CD4-positive, alpha-beta T cell (primary cell): ENCODE measurements around the gene SH3RF1. TPM values are rescaled to one million over a fixed set of nuclear protein-coding genes. Genes with fewer than 3 reads are reported as not detected.

Experiments used
- ATAC-seq: fragments of 200-7000 bp; cut with Tn5 transposase; one replicate; pipeline ENCODE4 v1.10.0; 2022; ENCODE audit warnings: mild to moderate bottlenecking; ENCODE audit not compliant: poor library complexity
- CTCF ChIA-PET: fragments of 350-600 bp; sonication (Branson Sonifier 250); formaldehyde crosslinking; loops from one replicate; lab custom pipeline; 2021; ENCODE audit warnings: antibody characterized with exemption, inconsistent platforms; lab: Charles Lee
- POLR2A ChIA-PET: fragments of 350-600 bp; sonication (Branson Sonifier 250); formaldehyde crosslinking; loops from one replicate; lab custom pipeline; 2021; ENCODE audit warnings: antibody characterized with exemption, inconsistent platforms; lab: Charles Lee
- DNase-seq, 14 experiments: peaks; one replicate each; pipeline ENCODE4 v3.0.0-alpha.2; 2013 to 2020; ENCODE audit warnings: mixed read lengths in 2 of 14
- H3K27ac ChIP-seq, 2 donors: one replicate each; pipeline versions ENCODE4 v1.5.1 to v1.7.0; 2013; ENCODE audit warnings: low read length in 2 of 2, low read depth in 1 of 2, mild to moderate bottlenecking in 1 of 2
- H3K27me3 ChIP-seq, 2 experiments: 1 replicate in 1 of 2; 2 replicates in 1 of 2; pipeline versions ENCODE4 v1.6.1 to v1.7.0; 2013; ENCODE audit warnings: low read length in 2 of 2, control low read depth in 1 of 2, mild to moderate bottlenecking in 1 of 2, moderate library complexity in 1 of 2; ENCODE audit not compliant: insufficient read depth in 2 of 2, control insufficient read depth in 1 of 2
- H3K36me3 ChIP-seq: one replicate; pipeline ENCODE4 v1.6.1; 2013; ENCODE audit warnings: low read length, control low read depth; ENCODE audit not compliant: insufficient read depth
- H3K4me1 ChIP-seq: one replicate; pipeline ENCODE4 v1.6.1; 2013; ENCODE audit warnings: low read length, control low read depth; ENCODE audit not compliant: insufficient read depth
- H3K4me3 ChIP-seq: one replicate; pipeline ENCODE4 v1.5.1; 2013; ENCODE audit warnings: mild to moderate bottlenecking, low read length, moderate library complexity
- H3K9me3 ChIP-seq, 2 experiments: 1 replicate in 1 of 2; 2 replicates in 1 of 2; pipeline versions ENCODE4 v1.6.1 to v1.7.0; 2013; ENCODE audit warnings: low read length in 2 of 2, mild to moderate bottlenecking in 2 of 2, control low read depth in 1 of 2, moderate library complexity in 1 of 2; ENCODE audit not compliant: control insufficient read depth in 1 of 2, insufficient read depth in 1 of 2
- H3K27ac Mint-ChIP-seq: one replicate; pipeline ENCODE4 v1.8.0; 2020; ENCODE audit warnings: mixed read lengths
- H3K27me3 Mint-ChIP-seq: one replicate; pipeline ENCODE4 v1.8.0; 2021; ENCODE audit warnings: mixed read lengths
- H3K36me3 Mint-ChIP-seq: one replicate; pipeline ENCODE4 v1.8.0; 2021; ENCODE audit warnings: low read depth, mixed read lengths
- H3K4me1 Mint-ChIP-seq: one replicate; pipeline ENCODE4 v1.8.0; 2021; ENCODE audit warnings: low read depth, mixed read lengths
- H3K4me3 Mint-ChIP-seq: one replicate; pipeline ENCODE4 v1.8.0; 2020; ENCODE audit warnings: mild to moderate bottlenecking, mixed read lengths
- H3K9me3 Mint-ChIP-seq: one replicate; pipeline ENCODE4 v1.8.0; 2020; ENCODE audit warnings: mixed read lengths
- CTCF ChIP-seq: fragments of 200-600 bp; IDR thresholded peaks from one replicate; pipeline ENCODE4 v1.8.0; 2022; ENCODE audit warnings: antibody characterized with exemption, mild to moderate bottlenecking
- intact Hi-C, 2 experiments: fragments of 100-400 bp; cut with DNase I in 1 of 2; cut with micrococcal nuclease in 1 of 2; formaldehyde crosslinking; loops; one replicate each; pipeline versions ENCODE4 v1.15.1 to v1.9.0; 2023 to 2025; cut with DNase I, micrococcal nuclease
- total RNA-seq, 174 experiments: library from RNA in 2 of 174; stranded (reverse) in 2 of 174; gene quantifications; one replicate each; pipeline ENCODE4 v1.2.3 and lab custom pipeline; 2021 to 2026

Gene SH3RF1
- total RNA-seq, 2 experiments from 2014 or later, result 0.25 TPM; not detected in 1

DNA sequence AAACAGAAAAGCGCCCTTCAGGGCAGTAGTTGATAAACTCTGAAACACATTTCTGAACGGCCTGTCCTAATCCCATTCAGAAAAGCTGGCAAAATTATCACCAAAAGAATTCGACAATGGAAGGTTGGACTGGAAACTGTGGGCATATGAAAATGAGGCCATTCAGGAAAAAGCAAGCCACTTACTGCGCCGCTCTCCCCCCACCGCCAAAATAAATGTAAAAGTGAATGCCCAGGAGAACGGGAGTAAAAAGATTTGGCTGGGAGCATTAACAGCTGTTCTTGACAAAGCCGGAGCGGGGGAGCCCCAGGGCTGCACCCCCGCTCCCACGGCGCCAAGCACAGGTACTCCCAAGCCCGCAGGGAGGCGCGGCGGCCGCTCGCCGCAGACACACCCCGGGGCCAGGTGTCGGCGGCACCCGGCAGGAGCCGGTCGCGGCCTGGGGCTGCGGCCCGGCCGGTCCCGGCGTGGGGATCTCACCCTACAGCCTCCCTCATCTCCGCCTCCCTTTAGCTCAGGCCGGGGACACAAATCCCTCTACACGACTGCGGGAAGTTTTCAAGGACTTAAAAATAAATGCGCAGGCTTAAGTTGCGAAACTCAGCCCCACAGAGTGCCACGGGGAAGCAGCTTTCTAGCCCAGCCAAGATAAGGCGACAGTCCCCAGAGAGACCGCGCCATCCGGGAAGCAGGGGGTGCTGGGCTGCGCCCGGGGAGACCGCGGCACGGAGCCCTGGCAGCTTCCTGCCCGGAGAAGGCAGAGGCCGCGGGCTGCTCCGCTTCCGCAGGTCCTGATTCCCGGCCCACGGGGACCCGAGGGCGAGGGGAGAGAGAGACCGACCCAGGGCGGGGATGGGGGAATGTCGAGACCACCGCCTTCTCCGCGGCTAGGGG is 593 bp downstream of the SH3RF1 start:
- peaks cover 15% of the 10 kb centered on the region for H3K4me1 ChIP-seq
- no peaks in the 10 kb centered on the region for H3K36me3 ChIP-seq
- Mint-ChIP-seq H3K4me1 (peaks cover 4% of the 10 kb centered on the region), H3K4me3 (peak overlapping the region; percentile 68), H3K27ac (no peak overlapping the region), H3K9me3 (no peaks in the 10 kb centered on the region), H3K36me3 (no peaks in the 10 kb centered on the region), H3K27me3 (peaks cover 62% of the 10 kb centered on the region)
- ChIA-PET CTCF (no interaction called here), POLR2A (no interaction called here)
- DNase-seq (peak in 2 of 14 experiments; percentile 16 to 20), ATAC-seq (no peak)
- no peak for TF ChIP-seq CTCF
- peaks cover 39 to 44% of the 10 kb centered on the region in 2 experiments for H3K27me3 ChIP-seq
- no peak overlapping the region for H3K27ac ChIP-seq
- intact Hi-C loops, result no loop called here
- peaks cover 0 to 7% of the 10 kb centered on the region in 2 experiments for H3K9me3 ChIP-seq
- peak overlapping the region; percentile 43 for H3K4me3 ChIP-seq

- no peak overlapping the region for H3K27ac ChIP-seq
- no peak for DNase-seq
Measured at GRCh38 chr4:169268951-169269760, 1.6 kb downstream of the SH3RF1 start.

More at GRCh38 chr4:169268951-169269760, 1.6 kb downstream of the SH3RF1 start:
- Mint-ChIP-seq H3K27me3 (peaks cover 62% of the 10 kb centered on the region), H3K4me1 (peaks cover 4% of the 10 kb centered on the region), H3K27ac (no peak overlapping the region), H3K4me3 (peak overlapping the region; percentile 54), H3K9me3 (no peaks in the 10 kb centered on the region), H3K36me3 (no peaks in the 10 kb centered on the region)
- Histone ChIP-seq H3K36me3 (no peaks in the 10 kb centered on the region), H3K27me3 (peaks cover 34 to 44% of the 10 kb centered on the region in 2 experiments), H3K9me3 (peaks cover 0 to 7% of the 10 kb centered on the region in 2 experiments), H3K4me1 (peaks cover 15% of the 10 kb centered on the region), H3K4me3 (no peak overlapping the region)
- ATAC-seq, result no peak
- CTCF ChIA-PET, result no interaction called here
- intact Hi-C loops, result no loop called here
- POLR2A ChIA-PET, result no interaction called here
- no peak for TF ChIP-seq CTCF
